Esophagus muscularis mucosa (tissue), 4 donors: ENCODE measurements around the gene AGAP3.

Source experiments
- CTCF ChIP-seq, 3 experiments: fragments of 200-600 bp in 2 of 3; fragments of 450-650 bp in 1 of 3; sonication (generic) in 2 of 3; IDR thresholded peaks; one replicate each; pipeline ENCODE4 v1.5.1; 2017 to 2019; ENCODE audit warnings: antibody characterized with exemption in 3 of 3, mild to moderate bottlenecking in 2 of 3, moderate library complexity in 1 of 3
- EP300 ChIP-seq: sonication (generic); formaldehyde crosslinking; IDR thresholded peaks from one replicate; pipeline ENCODE4 v1.6.1; 2017; ENCODE audit warnings: antibody characterized with exemption
- POLR2A ChIP-seq: fragments of 450-650 bp; IDR thresholded peaks from one replicate; pipeline ENCODE4 v1.6.1; 2017; ENCODE audit warnings: antibody characterized with exemption, moderate library complexity, mild to moderate bottlenecking, low read depth
- POLR2AphosphoS5 ChIP-seq, 2 donors: sonication (generic); formaldehyde crosslinking; IDR thresholded peaks; one replicate each; pipeline ENCODE4 v1.6.1; 2017; ENCODE audit warnings: antibody characterized with exemption in 2 of 2

GRCh38 chr7:151139791-151140190 is 53.5 kb downstream of the AGAP3 start:
- TF ChIP-seq EP300 (no peak), CTCF (IDR thresholded peaks at IDR 0.05) (no peak), POLR2A (no peak), POLR2AphosphoS5 (IDR thresholded peaks at IDR 0.05) (no peak)
